ENCODE measurements around the gene PLCB4.

PLCB4 gene

GRCh38 chr20:9100691-9101090 is 31.8 kb downstream of the PLCB4 start:
- FAIRE-seq (no peak), DNase-seq (ENCODE audit: insufficient read length, low spot score) (no peak)

GRCh38 chr20:9102456-9102855 is 33.6 kb downstream of the PLCB4 start:
- no peak for DNase-seq (ENCODE audit: insufficient read length, low spot score)
- FAIRE-seq, result no peak

DNA sequence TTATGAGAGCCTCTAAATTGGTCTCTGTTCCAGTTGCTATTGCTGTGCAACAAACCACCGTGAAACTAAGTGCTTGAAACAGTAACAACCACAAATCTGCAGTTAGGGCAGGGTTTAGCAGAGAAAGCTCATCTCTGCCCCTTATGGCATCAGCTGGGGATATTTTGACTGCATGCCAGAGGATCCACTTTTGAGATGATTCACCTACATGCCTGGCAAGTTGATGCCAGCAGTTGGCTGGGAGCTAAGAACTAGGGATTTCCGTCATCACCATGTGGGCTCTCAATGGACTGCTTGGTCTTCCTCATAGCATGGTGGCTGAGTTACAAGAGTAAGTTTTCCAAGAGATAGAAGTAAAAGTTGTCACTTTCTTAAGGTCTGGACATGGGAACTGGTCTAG is 35.1 kb downstream of the PLCB4 start:
- DNase-seq (ENCODE audit: insufficient read length, low spot score), result no peak
- no peak for FAIRE-seq

- FAIRE-seq (no peak), DNase-seq (ENCODE audit: insufficient read length, low spot score) (no peak)
These were observed 39.4 kb downstream of the PLCB4 start for GRCh38 chr20:9108260-9108659.

DNA sequence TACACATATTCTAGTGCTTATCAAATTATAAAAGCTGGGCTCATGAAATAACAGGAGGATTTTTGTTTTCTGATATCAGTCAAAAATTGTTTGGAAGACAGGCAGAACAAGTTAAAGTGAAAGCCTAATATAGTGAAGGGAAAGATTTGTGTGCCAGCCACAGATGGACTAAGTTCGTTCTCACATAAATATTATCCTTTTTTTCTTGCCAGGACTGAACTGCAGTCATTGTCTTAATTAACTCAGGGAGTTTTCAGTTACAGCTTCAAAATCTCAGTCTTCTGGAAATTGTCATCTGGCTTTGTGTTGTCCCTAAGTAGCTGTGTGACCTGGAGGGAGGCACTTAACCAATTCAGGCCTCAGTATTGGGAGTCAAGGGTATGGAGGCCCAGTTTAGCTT is 40.7 kb downstream of the PLCB4 start:
- FAIRE-seq (no peak), DNase-seq (ENCODE audit: insufficient read length, low spot score) (no peak)

DNA sequence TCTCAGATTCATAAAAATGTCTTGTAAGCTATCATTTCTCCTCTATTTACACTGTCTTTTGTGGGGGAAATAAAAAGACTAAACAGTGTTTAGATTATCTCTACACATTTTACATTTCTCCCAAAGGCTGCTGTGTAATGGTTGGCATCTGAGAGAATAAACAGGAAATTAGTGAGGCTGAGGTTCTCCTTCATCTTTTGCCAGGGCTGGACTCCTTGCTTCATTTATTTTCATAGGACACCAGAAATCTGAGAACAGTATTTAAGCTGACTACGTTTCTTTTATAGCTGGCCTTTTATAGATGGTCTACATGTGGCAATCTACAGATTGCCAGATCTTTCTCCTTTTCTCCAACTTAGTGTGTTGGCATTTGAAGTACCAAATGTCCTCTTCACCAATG is 41.5 kb downstream of the PLCB4 start:
- no peak for DNase-seq (ENCODE audit: insufficient read length, low spot score)

GRCh38 chr20:9110916-9111432 is 42.1 kb downstream of the PLCB4 start:
- no peak for FAIRE-seq

More for the DNA sequence above, 41.5 kb downstream of the PLCB4 start:
- no peak for FAIRE-seq

GRCh38 chr20:9112541-9113515 is 43.9 kb downstream of the PLCB4 start:
- FAIRE-seq (no peak), DNase-seq (ENCODE audit: insufficient read length, low spot score) (no peak)

More at GRCh38 chr20:9110916-9111432, 42.1 kb downstream of the PLCB4 start:
- no peak for DNase-seq (ENCODE audit: insufficient read length, low spot score)

DNA sequence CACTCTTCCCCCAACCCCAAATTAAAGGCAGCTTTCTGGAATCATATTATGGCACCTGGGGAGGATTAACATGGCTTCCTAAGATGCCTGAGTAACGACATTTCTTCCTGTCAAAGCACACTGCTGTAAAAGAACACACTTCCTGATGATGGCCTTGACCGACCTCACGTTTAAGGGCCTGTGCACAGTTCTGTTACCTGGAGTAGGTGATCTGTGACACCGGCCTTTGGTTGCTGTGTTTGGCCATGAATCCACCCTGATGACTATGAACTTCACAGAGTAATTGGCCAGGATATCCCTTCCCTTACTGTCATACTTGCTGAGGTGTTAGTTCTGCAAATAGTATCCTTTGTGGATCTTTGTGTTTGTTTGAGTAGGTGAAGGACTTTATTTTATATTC is 45.8 kb downstream of the PLCB4 start:
- DNase-seq (ENCODE audit: insufficient read length, low spot score), result no peak
- FAIRE-seq, result no peak

DNA sequence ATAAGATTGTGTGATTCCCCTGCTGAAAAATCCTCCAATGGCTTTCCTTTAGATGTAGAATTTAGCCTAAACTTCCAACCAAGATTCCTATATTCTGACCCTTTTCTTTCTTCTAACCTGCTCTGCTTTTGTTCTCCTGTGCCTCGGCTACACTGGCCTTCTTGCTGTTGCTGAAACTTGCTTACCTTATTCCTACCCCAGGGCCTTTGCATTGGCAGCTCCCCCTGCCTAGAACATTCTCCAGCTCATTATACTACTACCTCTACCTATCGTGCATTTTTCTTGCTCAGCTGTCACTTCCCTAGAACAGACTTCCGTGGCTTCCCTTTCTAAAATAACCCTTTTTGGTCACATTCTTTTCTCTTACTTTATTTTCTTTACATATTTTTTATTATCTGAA is 48.7 kb downstream of the PLCB4 start:
- no peak for FAIRE-seq
- DNase-seq (ENCODE audit: insufficient read length, low spot score), result no peak

DNA sequence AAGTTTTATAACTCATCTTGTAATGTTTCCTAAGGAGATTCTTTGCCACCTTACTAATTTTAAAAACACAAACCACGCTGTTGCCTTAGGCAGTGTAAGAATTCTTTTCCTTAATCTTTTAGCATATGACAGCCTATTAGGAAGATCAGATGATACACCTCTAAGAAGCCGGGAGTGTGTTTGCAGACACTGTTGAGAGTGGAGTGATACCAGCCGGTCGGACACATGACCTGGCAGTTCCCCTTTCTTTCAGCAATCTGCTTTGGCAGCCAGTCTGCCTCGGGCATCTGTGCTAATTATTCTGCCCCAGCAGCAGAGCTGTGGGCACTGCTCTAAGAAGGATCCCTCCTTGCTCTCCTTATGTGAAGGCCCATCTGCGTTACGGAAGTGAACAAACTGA is 50.9 kb downstream of the PLCB4 start:
- FAIRE-seq, result no peak
- no peak for DNase-seq (ENCODE audit: insufficient read length, low spot score)

- DNase-seq (ENCODE audit: insufficient read length, low spot score), result no peak
- FAIRE-seq, result no peak
These were observed 52.3 kb downstream of the PLCB4 start for GRCh38 chr20:9121211-9121610.

DNA sequence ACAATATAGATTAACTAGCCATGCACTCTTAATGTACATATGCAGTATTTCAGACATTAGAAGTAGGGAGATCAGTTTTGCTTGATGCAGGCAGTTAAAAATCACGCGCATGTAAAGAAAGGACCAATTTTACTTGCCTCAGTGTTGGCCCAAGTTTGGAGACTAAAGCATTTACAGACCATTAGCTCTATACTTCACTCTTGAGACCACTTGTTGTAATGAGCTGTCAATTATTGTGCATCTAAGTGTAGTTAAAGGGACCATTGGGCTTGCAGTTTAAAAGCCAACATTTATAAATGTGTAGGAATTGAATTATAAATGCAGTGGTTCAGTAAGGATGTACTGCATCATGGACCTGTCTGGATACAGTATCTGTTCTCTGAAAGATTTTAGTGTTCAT is 53.7 kb downstream of the PLCB4 start:
- DNase-seq (ENCODE audit: insufficient read length, low spot score) (no peak), FAIRE-seq (no peak)

DNA sequence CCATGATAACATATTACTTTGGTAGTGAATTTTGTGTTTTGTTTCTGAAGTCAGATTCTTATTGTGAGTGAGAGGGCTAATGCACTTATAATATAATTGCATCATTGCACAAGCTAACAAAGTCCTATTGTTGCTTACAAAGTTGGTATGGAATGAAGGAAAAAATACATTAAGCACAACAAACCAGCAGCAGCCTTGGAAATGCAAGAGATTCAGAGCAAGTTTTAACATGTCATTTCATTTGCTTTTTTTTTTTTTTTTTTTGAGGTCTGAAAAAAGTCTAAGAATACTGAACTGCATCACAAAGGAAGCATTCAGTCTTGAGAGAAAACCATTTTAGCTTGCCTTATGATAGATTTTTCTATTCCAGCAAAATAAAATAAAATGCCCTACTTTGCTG is 57.6 kb downstream of the PLCB4 start:
- DNase-seq (ENCODE audit: insufficient read length, low spot score) (no peak), FAIRE-seq (no peak)

DNA sequence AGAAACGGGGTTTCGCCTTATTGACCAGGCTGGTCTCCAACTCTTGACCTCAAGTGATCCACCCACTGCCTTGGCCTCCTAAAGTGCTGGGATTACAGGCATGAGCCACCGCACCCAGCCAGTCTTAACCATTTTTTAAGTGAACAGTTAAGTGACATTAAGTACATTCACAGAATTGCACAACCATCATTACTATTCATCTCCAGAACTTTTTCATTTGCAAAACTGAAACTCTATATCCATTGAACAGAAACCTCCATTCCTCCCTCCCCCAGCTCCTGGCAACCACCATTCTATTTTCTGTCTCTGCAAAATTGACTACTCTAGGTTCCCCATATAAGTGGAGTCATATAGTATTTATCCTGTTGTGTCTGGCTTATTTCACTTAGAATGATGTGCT is 59.7 kb downstream of the PLCB4 start:
- DNase-seq (ENCODE audit: insufficient read length, low spot score) (no peak), FAIRE-seq (no peak)

- FAIRE-seq, result no peak
- DNase-seq (ENCODE audit: insufficient read length, low spot score), result no peak
These were observed 60.9 kb downstream of the PLCB4 start for GRCh38 chr20:9129756-9130155.

DNA sequence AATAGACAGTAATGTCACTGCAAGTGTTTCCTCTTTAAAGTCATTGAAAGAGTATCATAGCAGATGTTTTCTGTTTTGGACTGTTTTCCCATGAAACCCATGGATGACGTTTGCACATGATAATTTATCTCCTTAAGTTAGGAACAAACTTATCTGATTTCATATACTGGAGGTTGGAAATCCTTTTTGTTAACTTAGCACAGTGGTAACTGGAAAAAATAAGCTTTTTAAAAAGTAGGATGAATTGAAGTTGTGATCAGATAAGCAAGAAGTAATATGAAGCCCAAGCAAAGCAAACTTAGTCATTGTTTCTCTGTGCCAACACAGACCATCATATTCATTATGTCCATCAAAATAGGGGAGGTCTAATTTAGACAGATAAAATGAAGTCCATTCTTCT is 61.6 kb downstream of the PLCB4 start:
- DNase-seq (ENCODE audit: insufficient read length, low spot score), result no peak

DNA sequence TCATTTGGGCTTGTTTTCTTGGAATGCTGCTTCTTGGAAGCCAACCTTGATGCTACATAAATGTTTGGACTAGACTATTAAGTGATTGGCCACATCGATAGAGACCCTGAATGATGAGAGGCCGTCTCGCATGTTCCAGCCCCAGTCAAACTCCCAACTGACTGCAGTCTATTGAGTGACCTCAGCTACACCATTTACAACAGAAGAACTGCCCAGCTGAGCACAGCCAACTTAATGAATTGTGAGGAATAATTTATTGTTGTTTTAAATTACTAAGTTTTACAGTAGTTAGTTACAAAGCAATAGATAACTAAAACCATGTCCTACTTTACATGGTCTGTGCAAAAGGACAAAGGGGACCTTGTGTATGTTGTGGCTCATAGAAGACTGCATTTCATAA is 63.0 kb downstream of the PLCB4 start:
- DNase-seq (ENCODE audit: insufficient read length, low spot score) (no peak), FAIRE-seq (no peak)

More for the DNA sequence above, 61.6 kb downstream of the PLCB4 start:
- no peak for FAIRE-seq

DNA sequence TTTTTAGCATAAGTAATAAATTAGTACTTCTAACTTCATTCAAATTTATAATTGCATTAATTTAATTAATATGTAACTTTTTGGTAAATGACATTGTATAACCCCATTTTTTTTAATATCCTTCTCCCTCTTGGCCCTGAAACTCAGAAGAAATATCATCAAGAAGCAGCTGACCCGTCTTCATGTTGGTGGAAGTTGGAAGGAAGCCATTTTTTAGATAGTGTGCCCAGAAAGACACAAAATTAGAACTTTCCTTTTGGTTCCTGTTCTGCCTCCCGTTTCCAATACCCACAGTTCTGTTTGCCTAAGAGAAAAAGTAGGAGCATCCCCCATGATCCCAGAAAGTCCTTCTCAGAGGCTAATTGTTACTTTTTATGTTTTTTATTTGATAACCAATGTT is 65.5 kb downstream of the PLCB4 start:
- FAIRE-seq (no peak), DNase-seq (ENCODE audit: insufficient read length, low spot score) (no peak)

DNA sequence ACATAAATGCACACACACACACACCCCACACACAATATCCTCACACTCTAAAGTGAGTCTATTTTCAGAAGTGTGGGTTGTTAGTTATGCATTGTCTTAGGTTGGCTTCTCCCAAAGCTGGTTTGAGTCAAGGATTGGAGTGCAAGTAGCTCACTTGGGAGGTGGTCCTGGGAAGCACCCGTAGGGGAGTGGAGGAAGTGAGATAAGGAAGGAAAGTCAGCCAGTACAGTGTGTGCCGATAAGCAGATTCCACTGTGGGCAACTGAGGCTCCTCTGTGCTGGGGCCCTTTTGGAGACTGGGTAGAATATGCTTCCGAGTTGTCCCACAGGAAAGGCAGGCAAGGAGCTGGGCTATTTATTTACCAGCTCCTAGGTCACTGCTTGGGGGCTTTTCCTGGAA is 67.2 kb downstream of the PLCB4 start:
- DNase-seq (ENCODE audit: insufficient read length, low spot score) (no peak), FAIRE-seq (no peak)

- FAIRE-seq (no peak), DNase-seq (ENCODE audit: insufficient read length, low spot score) (no peak)
These were observed 68.1 kb downstream of the PLCB4 start for GRCh38 chr20:9137001-9137400.

- FAIRE-seq (no peak), DNase-seq (ENCODE audit: insufficient read length, low spot score) (no peak)
These were observed 70.4 kb downstream of the PLCB4 start for GRCh38 chr20:9139106-9139833.

Measured in GM19239 (cell line).